Measurements from ENCODE around the gene SIK1.

SIK1 gene

GRCh38 chr21:43365611-43366426 lies 61.1 kb downstream of the SIK1 start:
- DNase-seq: no peak

DNA sequence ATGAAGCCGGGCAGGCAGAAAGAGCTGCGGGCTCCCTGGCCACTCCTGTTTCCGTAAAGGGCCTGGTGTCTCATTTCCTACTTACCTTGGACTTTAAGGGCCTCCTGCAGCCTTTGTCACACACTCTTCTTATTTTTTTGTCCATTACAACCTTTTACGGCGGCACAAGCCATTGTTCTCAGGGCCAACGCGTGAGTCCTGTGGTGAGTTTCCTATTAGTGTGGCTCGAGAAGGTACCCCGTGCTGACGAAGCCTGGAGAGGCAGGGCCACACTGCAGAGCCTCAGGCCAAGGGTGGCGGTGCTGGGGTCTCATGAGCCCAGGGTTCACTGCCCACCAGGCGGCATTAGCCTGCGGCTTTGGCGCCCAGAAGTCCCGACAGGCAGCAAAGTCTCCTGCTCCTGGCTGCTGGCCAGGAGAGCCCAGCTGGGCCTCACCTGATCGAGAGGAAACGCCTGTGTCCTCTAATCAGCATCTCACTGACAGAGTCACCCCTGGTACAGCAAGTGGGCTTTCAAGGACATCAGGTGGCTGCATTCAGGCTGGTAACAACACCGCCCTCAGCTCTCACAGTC lies 62.0 kb downstream of the SIK1 start:
- no peak for DNase-seq

Data from activated CD4-positive, alpha-beta T cell treated with anti-CD3 and anti-CD28 coated beads, Interleukin-2, amount 50 U/mL, for 4 hours (primary cell).